ENCODE data around the gene MYO7B. TPM values are rescaled to one million over a fixed set of nuclear protein-coding genes. Genes with fewer than 3 reads are reported as not detected.

MYO7B gene
- total RNA-seq, 2 donors from 2014 or later: 0.16 to 0.19 TPM

- Mint-ChIP-seq H3K9me3 (no peaks in the 10 kb centered on the region), H3K27ac (no peak overlapping the region), H3K36me3 (ENCODE audit: low read depth) (no peaks in the 10 kb centered on the region), H3K4me3 (no peak overlapping the region), H3K27me3 (peaks cover 7% of the 10 kb centered on the region), H3K4me1 (no peaks in the 10 kb centered on the region)
- ATAC-seq (replicated peaks): no peak
Measured at GRCh38 chr2:127580167-127581049, 44.9 kb downstream of the MYO7B start.

- no peaks in the 10 kb centered on the region for H3K9me3 Mint-ChIP-seq
Measured at GRCh38 chr2:127581050-127581345, 45.5 kb downstream of the MYO7B start.

GRCh38 chr2:127581516-127582490 is 46.3 kb downstream of the MYO7B start:
- Mint-ChIP-seq H3K27me3 (peaks cover 7% of the 10 kb centered on the region), H3K9me3 (no peaks in the 10 kb centered on the region), H3K27ac (no peak overlapping the region), H3K36me3 (ENCODE audit: low read depth) (no peaks in the 10 kb centered on the region), H3K4me1 (no peaks in the 10 kb centered on the region), H3K4me3 (no peak overlapping the region)
- ATAC-seq (replicated peaks): no peak

More at GRCh38 chr2:127581050-127581345, 45.5 kb downstream of the MYO7B start:
- H3K4me3 Mint-ChIP-seq: no peak overlapping the region
- no peak for ATAC-seq (replicated peaks)
- no peaks in the 10 kb centered on the region for H3K36me3 Mint-ChIP-seq (ENCODE audit: low read depth)
- H3K4me1 Mint-ChIP-seq: no peaks in the 10 kb centered on the region
- H3K27me3 Mint-ChIP-seq: peaks cover 7% of the 10 kb centered on the region
- no peak overlapping the region for H3K27ac Mint-ChIP-seq

GRCh38 chr2:127582863-127583861 is 47.7 kb downstream of the MYO7B start:
- H3K36me3 Mint-ChIP-seq (ENCODE audit: low read depth): no peaks in the 10 kb centered on the region
- no peak overlapping the region for H3K4me3 Mint-ChIP-seq
- H3K27ac Mint-ChIP-seq: no peak overlapping the region
- H3K4me1 Mint-ChIP-seq: no peaks in the 10 kb centered on the region
- H3K9me3 Mint-ChIP-seq: no peaks in the 10 kb centered on the region
- no peak for ATAC-seq (replicated peaks)
- H3K27me3 Mint-ChIP-seq: peaks cover 5% of the 10 kb centered on the region

- no peak overlapping the region for H3K4me3 Mint-ChIP-seq
- no peaks in the 10 kb centered on the region for H3K4me1 Mint-ChIP-seq
- H3K36me3 Mint-ChIP-seq (ENCODE audit: low read depth): no peaks in the 10 kb centered on the region
- no peak overlapping the region for H3K27ac Mint-ChIP-seq
- H3K9me3 Mint-ChIP-seq: no peaks in the 10 kb centered on the region
- H3K27me3 Mint-ChIP-seq: peaks cover 1% of the 10 kb centered on the region
- no peak for ATAC-seq (replicated peaks)
Measured at GRCh38 chr2:127584047-127584446, 48.6 kb downstream of the MYO7B start.

GRCh38 chr2:127584516-127585033 is 49.1 kb downstream of the MYO7B start:
- Mint-ChIP-seq H3K9me3 (no peaks in the 10 kb centered on the region), H3K27ac (no peak overlapping the region)

GRCh38 chr2:127585270-127585807 is 49.9 kb downstream of the MYO7B start:
- Mint-ChIP-seq H3K27me3 (no peaks in the 10 kb centered on the region), H3K36me3 (ENCODE audit: low read depth) (no peaks in the 10 kb centered on the region), H3K4me1 (no peaks in the 10 kb centered on the region), H3K9me3 (no peaks in the 10 kb centered on the region), H3K4me3 (no peak overlapping the region), H3K27ac (no peak overlapping the region)
- no peak for ATAC-seq (replicated peaks)

More at GRCh38 chr2:127584516-127585033, 49.1 kb downstream of the MYO7B start:
- no peaks in the 10 kb centered on the region for H3K36me3 Mint-ChIP-seq (ENCODE audit: low read depth)
- no peak overlapping the region for H3K4me3 Mint-ChIP-seq
- no peaks in the 10 kb centered on the region for H3K27me3 Mint-ChIP-seq
- ATAC-seq (replicated peaks): no peak
- H3K4me1 Mint-ChIP-seq: no peaks in the 10 kb centered on the region

- ATAC-seq (replicated peaks): no peak
- Mint-ChIP-seq H3K27me3 (no peaks in the 10 kb centered on the region), H3K27ac (no peak overlapping the region), H3K9me3 (no peaks in the 10 kb centered on the region), H3K4me1 (no peaks in the 10 kb centered on the region), H3K4me3 (no peak overlapping the region), H3K36me3 (ENCODE audit: low read depth) (no peaks in the 10 kb centered on the region)
Measured at GRCh38 chr2:127586136-127586535, 50.7 kb downstream of the MYO7B start.

- ATAC-seq (replicated peaks): no peak
- H3K36me3 Mint-ChIP-seq (ENCODE audit: low read depth): no peaks in the 10 kb centered on the region
- H3K4me1 Mint-ChIP-seq: no peaks in the 10 kb centered on the region
- H3K4me3 Mint-ChIP-seq: no peak overlapping the region
- H3K27ac Mint-ChIP-seq: no peak overlapping the region
- no peaks in the 10 kb centered on the region for H3K9me3 Mint-ChIP-seq
- no peaks in the 10 kb centered on the region for H3K27me3 Mint-ChIP-seq
Measured at GRCh38 chr2:127586746-127587295, 51.3 kb downstream of the MYO7B start.

GRCh38 chr2:127588241-127588640 is 52.8 kb downstream of the MYO7B start:
- H3K27ac Mint-ChIP-seq: no peak overlapping the region

GRCh38 chr2:127589358-127589757 is 53.9 kb downstream of the MYO7B start:
- no peaks in the 10 kb centered on the region for H3K27me3 Mint-ChIP-seq
- no peaks in the 10 kb centered on the region for H3K36me3 Mint-ChIP-seq (ENCODE audit: low read depth)
- H3K27ac Mint-ChIP-seq: no peak overlapping the region
- H3K4me1 Mint-ChIP-seq: no peaks in the 10 kb centered on the region
- no peak for ATAC-seq (replicated peaks)
- H3K9me3 Mint-ChIP-seq: no peaks in the 10 kb centered on the region
- H3K4me3 Mint-ChIP-seq: no peak overlapping the region

More at GRCh38 chr2:127588241-127588640, 52.8 kb downstream of the MYO7B start:
- no peaks in the 10 kb centered on the region for H3K27me3 Mint-ChIP-seq
- H3K4me3 Mint-ChIP-seq: no peak overlapping the region
- ATAC-seq (replicated peaks): no peak
- H3K4me1 Mint-ChIP-seq: no peaks in the 10 kb centered on the region
- H3K36me3 Mint-ChIP-seq (ENCODE audit: low read depth): no peaks in the 10 kb centered on the region
- no peaks in the 10 kb centered on the region for H3K9me3 Mint-ChIP-seq

GRCh38 chr2:127589841-127590240 is 54.4 kb downstream of the MYO7B start:
- ATAC-seq (replicated peaks): no peak
- H3K36me3 Mint-ChIP-seq (ENCODE audit: low read depth): no peaks in the 10 kb centered on the region
- H3K27ac Mint-ChIP-seq: no peak overlapping the region
- H3K4me1 Mint-ChIP-seq: no peaks in the 10 kb centered on the region
- H3K4me3 Mint-ChIP-seq: no peak overlapping the region
- H3K27me3 Mint-ChIP-seq: no peaks in the 10 kb centered on the region
- no peaks in the 10 kb centered on the region for H3K9me3 Mint-ChIP-seq

All from activated T-helper 17 cell treated with anti-CD3 and anti-CD28 coated beads, Interleukin-2, amount 50 U/mL, for 72 hours (primary cell).